ENCODE results near the gene SORBS2.

Gene SORBS2

GRCh38 chr4:185638548-185639301, 173.3 kb downstream of the SORBS2 start:
- DNase-seq (ENCODE audit: low read depth in 3 of 3): no peak

GRCh38 chr4:185638093-185638492, 173.9 kb downstream of the SORBS2 start:
- no peak for DNase-seq (ENCODE audit: low read depth in 3 of 3)

GRCh38 chr4:185637163-185637875, 174.7 kb downstream of the SORBS2 start:
- DNase-seq (ENCODE audit: low read depth in 3 of 3): no peak

- no peak for DNase-seq (ENCODE audit: low read depth in 3 of 3)
Observed at GRCh38 chr4:185634066-185634652, 177.8 kb downstream of the SORBS2 start.

- DNase-seq (ENCODE audit: low read depth in 3 of 3): no peak
Observed at GRCh38 chr4:185626798-185627197, 185.2 kb downstream of the SORBS2 start.

- no peak for DNase-seq (ENCODE audit: low read depth in 3 of 3)
Observed at GRCh38 chr4:185625503-185625902, 186.5 kb downstream of the SORBS2 start.

- DNase-seq (ENCODE audit: low read depth in 3 of 3): no peak
Observed at GRCh38 chr4:185624259-185624589, 187.8 kb downstream of the SORBS2 start.

- no peak for DNase-seq (ENCODE audit: low read depth in 3 of 3)
Observed at GRCh38 chr4:185623444-185624258, 188.3 kb downstream of the SORBS2 start.

GRCh38 chr4:185608185-185608584, 203.8 kb downstream of the SORBS2 start:
- no peak for DNase-seq (ENCODE audit: low read depth in 3 of 3)

- no peak for DNase-seq (ENCODE audit: low read depth in 3 of 3)
Observed at GRCh38 chr4:185602397-185602796, 209.6 kb downstream of the SORBS2 start.

GRCh38 chr4:185600801-185601434, 211.1 kb downstream of the SORBS2 start:
- DNase-seq (ENCODE audit: low read depth in 3 of 3): no peak

- DNase-seq (ENCODE audit: low read depth in 3 of 3): no peak
Observed at GRCh38 chr4:185599553-185600243, 212.3 kb downstream of the SORBS2 start.

- DNase-seq (ENCODE audit: low read depth in 3 of 3): no peak
Observed at GRCh38 chr4:185598846-185599552, 213.0 kb downstream of the SORBS2 start.

GRCh38 chr4:185597532-185598188, 214.3 kb downstream of the SORBS2 start:
- peak; percentile 46 to 63 (median 61) for DNase-seq (ENCODE audit: low read depth in 3 of 3)

GRCh38 chr4:185592845-185593488, 219.0 kb downstream of the SORBS2 start:
- DNase-seq (ENCODE audit: low read depth in 3 of 3): no peak

- DNase-seq (ENCODE audit: low read depth in 3 of 3): no peak
Observed at GRCh38 chr4:185592438-185592837, 219.6 kb downstream of the SORBS2 start.

GRCh38 chr4:185591679-185592141, 220.3 kb downstream of the SORBS2 start:
- no peak for DNase-seq (ENCODE audit: low read depth in 3 of 3)

- DNase-seq (ENCODE audit: low read depth in 3 of 3): no peak
Observed at GRCh38 chr4:185590982-185591381, 221.0 kb downstream of the SORBS2 start.
